C4-2B (cell line): ENCODE data around the gene PILRA.
A peak's percentile ranks its signal among the peaks of the same experiment; 100 is the strongest.
"Not testable (repeated sequence)": the region's sequence is repeated elsewhere in the genome, so short reads cannot be mapped to it uniquely, and the experiment has no call there.

Experiments used
- H3K27ac ChIP-seq: fragments of 450-650 bp; 2 replicates; pipeline ENCODE4 v1.5.1; 2017
- ZFX ChIP-seq: fragments of 450-650 bp; IDR thresholded peaks from 2 replicates; pipeline ENCODE4 v1.6.1; 2017
- TF ChIP-seq, protein P1 (sequence below): fragments of 450-650 bp; conservative IDR thresholded peaks from 2 replicates; pipeline ENCODE4 v1.5.1; 2017; ENCODE audit warnings: mild to moderate bottlenecking

The PILRA gene

DNA sequence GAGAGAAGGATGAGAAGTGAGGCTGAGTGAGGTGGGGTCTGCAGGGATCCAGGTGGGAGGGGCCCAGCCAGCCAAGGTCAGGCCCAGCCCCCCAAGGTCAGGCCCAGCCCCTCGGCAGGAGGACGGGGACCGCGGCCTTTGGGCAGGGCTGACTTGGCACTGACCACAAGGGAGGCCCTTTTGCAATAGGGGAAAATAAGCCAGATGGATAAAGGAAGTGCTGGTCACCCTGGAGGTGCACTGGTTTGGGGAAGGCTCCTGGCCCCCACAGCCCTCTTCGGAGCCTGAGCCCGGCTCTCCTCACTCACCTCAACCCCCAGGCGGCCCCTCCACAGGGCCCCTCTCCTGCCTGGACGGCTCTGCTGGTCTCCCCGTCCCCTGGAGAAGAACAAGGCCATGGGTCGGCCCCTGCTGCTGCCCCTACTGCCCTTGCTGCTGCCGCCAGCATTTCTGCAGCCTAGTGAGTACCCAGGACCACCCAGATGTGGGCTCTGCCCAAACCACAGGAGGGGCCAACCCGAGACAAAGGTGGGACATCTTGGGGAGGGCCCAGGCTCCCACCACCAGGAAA, at the start of gene PILRA:
Gene PILRA, plus strand, starts transcription at position 227 of the 571 bp plus-strand sequence. Its CDS starts 170 bp downstream, at position 397.
- TF ChIP-seq ZFX = no peak
- TF ChIP-seq, protein P1, sequence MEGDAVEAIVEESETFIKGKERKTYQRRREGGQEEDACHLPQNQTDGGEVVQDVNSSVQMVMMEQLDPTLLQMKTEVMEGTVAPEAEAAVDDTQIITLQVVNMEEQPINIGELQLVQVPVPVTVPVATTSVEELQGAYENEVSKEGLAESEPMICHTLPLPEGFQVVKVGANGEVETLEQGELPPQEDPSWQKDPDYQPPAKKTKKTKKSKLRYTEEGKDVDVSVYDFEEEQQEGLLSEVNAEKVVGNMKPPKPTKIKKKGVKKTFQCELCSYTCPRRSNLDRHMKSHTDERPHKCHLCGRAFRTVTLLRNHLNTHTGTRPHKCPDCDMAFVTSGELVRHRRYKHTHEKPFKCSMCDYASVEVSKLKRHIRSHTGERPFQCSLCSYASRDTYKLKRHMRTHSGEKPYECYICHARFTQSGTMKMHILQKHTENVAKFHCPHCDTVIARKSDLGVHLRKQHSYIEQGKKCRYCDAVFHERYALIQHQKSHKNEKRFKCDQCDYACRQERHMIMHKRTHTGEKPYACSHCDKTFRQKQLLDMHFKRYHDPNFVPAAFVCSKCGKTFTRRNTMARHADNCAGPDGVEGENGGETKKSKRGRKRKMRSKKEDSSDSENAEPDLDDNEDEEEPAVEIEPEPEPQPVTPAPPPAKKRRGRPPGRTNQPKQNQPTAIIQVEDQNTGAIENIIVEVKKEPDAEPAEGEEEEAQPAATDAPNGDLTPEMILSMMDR = no peak
- H3K27ac ChIP-seq = no peak within 1 kb of the TSS

DNA sequence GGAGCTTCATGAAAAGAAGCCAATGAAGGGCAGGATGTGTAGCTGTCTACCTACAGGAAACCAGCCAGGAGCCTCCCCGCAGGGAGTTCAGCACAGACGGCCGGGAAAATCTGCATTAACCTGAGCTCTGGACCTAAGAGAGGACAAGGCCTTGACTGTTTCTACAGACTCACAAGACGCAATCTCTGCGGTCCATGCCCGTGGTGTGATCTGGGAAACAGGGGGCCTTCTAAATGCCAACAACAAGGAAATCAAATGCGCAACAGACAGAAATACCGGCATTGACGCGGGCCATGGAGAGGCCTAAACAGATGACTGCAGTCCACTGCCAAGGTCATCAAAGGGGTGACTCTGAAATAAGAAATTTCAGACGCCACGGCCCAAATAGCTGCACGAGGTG, 49.1 kb upstream of the PILRA start:
- H3K27ac ChIP-seq = not testable (repeated sequence)

DNA sequence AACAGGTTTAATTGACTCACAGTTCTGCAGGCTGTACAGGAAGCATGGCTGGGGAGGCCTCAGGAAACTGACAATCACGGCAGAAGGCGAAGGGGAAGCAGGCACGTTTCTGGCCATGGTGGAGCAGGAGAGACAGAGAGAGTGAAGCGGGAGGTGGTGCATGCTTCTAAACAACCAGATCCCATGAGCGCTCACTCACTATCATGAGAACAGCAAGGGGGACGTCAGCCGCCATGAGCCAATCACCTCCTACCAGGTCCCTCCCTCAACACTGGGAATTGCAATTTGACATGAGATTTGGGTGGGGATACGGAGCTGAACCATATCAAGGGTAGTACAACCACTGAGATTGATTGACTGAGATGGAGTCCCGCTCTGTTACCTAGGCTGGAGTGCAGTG, 47.6 kb upstream of the PILRA start:
- not testable (repeated sequence) for H3K27ac ChIP-seq

DNA sequence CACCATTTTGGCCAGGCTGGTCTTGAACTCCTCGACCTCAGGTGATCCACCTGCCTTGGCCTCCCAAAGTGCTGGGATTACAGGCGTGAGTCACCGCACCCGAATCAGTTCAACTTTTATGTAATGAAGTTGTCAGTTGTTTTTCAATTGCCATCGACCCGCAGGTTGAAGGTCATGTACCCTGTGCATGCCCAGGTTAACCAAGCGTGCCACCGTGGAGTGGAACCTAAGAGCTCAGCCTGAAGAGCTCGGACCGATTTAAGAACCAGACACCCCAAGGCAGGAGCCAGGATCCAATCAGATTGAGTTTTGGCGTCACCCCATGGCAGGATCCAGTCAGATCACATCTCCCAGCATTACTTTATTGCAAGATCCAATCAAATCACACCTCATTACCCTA, 46.4 kb upstream of the PILRA start:
- not testable (repeated sequence) for H3K27ac ChIP-seq

DNA sequence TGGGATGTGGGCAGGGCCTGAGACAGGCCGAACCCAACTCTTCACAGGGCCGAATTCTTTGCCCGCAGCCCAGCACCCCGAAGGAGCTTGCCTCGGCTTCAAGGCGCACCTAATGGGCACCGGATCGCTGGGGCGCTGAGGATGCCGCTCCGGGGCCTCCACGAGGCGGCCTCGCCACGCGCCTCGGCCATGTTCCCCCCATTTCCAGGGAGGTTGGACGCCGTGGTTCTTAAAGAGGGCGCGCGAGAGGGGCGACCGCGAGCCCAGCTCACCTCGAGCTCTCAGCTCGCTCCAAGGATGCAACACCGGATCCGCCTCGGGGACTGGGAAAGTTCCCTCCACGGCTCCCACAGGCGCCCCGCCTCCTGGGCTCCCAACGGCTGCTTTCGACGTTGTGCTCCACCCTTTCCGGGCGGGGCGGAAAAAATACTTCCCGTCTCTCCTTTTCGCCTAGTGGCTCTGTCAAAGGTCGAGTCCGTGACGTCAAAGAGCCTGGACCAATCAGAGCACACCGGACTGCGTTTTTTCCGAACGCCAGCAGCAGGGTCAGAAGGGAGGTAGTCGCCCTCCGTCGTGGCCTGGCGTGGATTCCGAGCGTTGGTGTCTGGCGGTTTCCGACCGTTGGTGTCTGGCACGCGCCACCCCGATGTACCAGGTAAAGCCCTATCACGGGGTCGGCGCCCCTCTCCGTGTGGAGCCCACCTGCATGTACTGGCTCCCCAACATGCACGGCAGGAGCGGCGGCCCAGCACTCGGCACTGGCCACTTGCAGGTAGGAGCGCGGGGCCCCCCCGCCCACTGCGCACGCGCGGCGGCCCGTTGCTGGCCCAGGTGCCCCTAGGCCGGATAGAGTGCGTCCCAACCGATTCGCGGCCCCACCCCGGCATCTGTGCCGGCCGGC, 37.5 kb upstream of the PILRA start:
- TF ChIP-seq ZFX = peak; percentile 91
- H3K27ac ChIP-seq = peak overlapping the region; percentile 94

DNA sequence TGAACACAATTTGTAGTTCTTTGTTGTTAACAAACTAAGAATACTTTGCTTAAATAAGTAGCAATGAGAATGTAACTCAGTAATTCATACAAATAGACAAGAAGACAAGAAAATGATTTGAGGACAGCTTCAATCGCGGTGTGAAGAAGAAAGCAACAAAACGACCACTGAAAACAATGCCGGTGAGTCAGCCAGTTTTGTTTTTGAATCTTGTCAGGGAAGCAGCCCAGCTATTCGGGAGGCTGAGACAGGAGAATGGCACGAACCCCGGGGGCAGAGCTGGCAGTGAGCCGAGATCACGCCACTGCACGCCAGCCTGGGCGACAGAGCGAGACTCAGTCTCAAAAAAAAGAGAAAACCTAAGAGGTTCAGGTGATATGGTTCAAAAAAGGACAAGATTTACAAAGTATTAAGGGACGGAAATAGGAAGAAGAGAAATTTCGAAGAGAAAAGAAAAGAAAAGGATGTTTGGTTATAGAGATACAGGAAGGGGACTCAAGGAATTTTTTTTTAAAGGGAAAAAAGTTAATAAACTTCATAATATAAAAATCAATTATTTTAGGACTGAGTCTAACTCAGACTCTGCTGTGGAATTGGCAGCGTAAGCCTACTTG, 35.1 kb upstream of the PILRA start:
- not testable (repeated sequence) for H3K27ac ChIP-seq

DNA sequence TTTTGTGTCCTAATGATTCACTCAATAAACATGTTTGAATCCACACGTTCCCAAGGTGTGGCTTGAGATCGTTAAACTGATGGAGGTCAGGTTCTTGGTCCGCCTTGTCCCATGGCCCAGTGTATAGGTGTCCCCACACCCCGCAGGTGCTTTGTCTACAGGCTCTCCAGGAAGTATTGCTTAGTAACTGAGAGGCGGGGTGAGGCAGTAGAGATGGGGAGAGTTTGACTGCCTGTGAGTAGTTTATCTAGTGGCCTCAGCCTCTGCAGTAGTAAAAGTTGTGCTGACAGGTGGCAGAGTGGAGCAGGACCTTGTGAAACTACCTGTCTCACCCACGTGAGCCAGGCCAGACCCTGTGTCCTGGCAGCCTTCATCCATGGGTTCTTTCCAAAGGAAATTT, 32.0 kb upstream of the PILRA start:
- not testable (repeated sequence) for H3K27ac ChIP-seq

GRCh38 chr7:100342765-100343164, 30.5 kb upstream of the PILRA start:
- TF ChIP-seq ZFX = no peak
- TF ChIP-seq, protein P1 = no peak
- no peak overlapping the region for H3K27ac ChIP-seq

DNA sequence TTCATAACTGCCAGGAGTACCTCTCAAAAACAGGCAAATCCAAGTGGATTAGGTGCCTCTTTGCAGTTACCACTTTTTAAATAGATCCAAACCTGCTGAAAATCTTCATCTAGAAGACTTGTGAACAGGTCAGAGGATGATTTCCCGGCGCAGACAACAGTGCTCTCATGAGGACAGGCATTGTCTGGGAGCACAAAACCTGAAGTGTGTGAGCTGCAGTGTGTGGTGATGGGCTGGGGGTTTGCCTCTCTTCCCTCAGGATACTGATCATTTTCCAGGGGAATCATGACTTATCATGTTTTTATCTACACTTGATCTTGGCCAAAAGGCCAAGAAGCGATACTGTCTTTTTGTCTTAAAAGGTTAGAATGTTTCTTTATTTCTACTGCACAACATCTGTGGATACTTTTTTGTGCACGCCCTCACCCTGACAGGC, 29.1 kb upstream of the PILRA start:
- not testable (repeated sequence) for H3K27ac ChIP-seq

GRCh38 chr7:100344560-100345287, 28.6 kb upstream of the PILRA start:
- TF ChIP-seq, protein P1 = peak; percentile 87
- not testable (repeated sequence) for H3K27ac ChIP-seq

DNA sequence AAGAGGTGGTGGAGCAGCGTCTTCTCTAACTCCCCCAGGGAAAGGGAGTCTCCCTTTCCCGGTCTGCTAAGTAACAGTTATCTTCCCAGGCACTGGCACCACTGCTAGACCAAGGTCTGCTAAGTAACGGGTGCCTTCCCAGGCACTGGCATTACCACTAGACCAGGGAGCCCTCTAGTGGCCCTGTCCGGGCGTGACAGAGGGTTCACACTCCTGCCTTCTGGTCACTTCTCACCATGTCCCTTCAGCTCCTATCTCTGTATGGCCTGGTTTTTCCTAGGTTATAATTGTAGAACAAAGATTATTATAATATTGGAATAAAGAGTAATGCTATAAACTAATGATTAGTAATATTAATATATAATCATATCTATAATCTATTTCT, 28.0 kb upstream of the PILRA start:
- not testable (repeated sequence) for H3K27ac ChIP-seq
- TF ChIP-seq, protein P1 = peak; percentile 25; the same call in 1 of the 2 replicates
